Islet of Langerhans (tissue), 1 donor: Measurements from ENCODE around the gene HS3ST2.
"Not testable (repeated sequence)": the region's sequence is repeated elsewhere in the genome, so short reads cannot be mapped to it uniquely, and the experiment has no call there.

ENCODE experiments used
- FAIRE-seq: peaks from one replicate; lab custom pipeline; 2011; peaks lifted over from hg19 to GRCh38; lab: Jason Lieb, UNC

Gene HS3ST2

GRCh38 chr16:22879466-22879865 is 65.5 kb downstream of the HS3ST2 start:
- no peak for FAIRE-seq

GRCh38 chr16:22882981-22883380 is 69.0 kb downstream of the HS3ST2 start:
- FAIRE-seq: no peak

- no peak for FAIRE-seq
These were observed 72.0 kb downstream of the HS3ST2 start for GRCh38 chr16:22885951-22886350.

- FAIRE-seq: no peak
These were observed 73.0 kb downstream of the HS3ST2 start for GRCh38 chr16:22886927-22887326.

GRCh38 chr16:22887445-22887844 is 73.5 kb downstream of the HS3ST2 start:
- no peak for FAIRE-seq

GRCh38 chr16:22888791-22889190 is 74.8 kb downstream of the HS3ST2 start:
- FAIRE-seq: no peak

GRCh38 chr16:22890976-22891375 is 77.0 kb downstream of the HS3ST2 start:
- FAIRE-seq: no peak

- no peak for FAIRE-seq
These were observed 83.2 kb downstream of the HS3ST2 start for GRCh38 chr16:22897184-22897583.

GRCh38 chr16:22898131-22898530 is 84.2 kb downstream of the HS3ST2 start:
- FAIRE-seq: no peak

- no peak for FAIRE-seq
These were observed 84.9 kb downstream of the HS3ST2 start for GRCh38 chr16:22898874-22899348.

GRCh38 chr16:22899567-22899966 is 85.6 kb downstream of the HS3ST2 start:
- not testable (repeated sequence) for FAIRE-seq

GRCh38 chr16:22900863-22901262 is 86.9 kb downstream of the HS3ST2 start:
- FAIRE-seq: no peak

- no peak for FAIRE-seq
These were observed 87.6 kb downstream of the HS3ST2 start for GRCh38 chr16:22901563-22901962.

- no peak for FAIRE-seq
These were observed 89.8 kb downstream of the HS3ST2 start for GRCh38 chr16:22903716-22904115.

GRCh38 chr16:22912654-22913053 is 98.7 kb downstream of the HS3ST2 start:
- no peak for FAIRE-seq

- no peak for FAIRE-seq
These were observed 101.0 kb downstream of the HS3ST2 start for GRCh38 chr16:22915003-22915402.

GRCh38 chr16:22923491-22923890 is 109.5 kb downstream of the HS3ST2 start:
- FAIRE-seq: no peak

GRCh38 chr16:22924492-22924891 is 110.5 kb downstream of the HS3ST2 start:
- FAIRE-seq: peak; percentile 98

GRCh38 chr16:22926105-22926751 is 112.3 kb downstream of the HS3ST2 start:
- no peak for FAIRE-seq

GRCh38 chr16:22927306-22927705 is 113.3 kb downstream of the HS3ST2 start:
- FAIRE-seq: no peak

GRCh38 chr16:22928882-22929435 is 115.0 kb downstream of the HS3ST2 start:
- FAIRE-seq: no peak

GRCh38 chr16:22929461-22929860 is 115.5 kb downstream of the HS3ST2 start:
- FAIRE-seq: no peak

- no peak for FAIRE-seq
These were observed 118.2 kb downstream of the HS3ST2 start for GRCh38 chr16:22932032-22932771.

GRCh38 chr16:22933173-22933572 is 119.2 kb downstream of the HS3ST2 start:
- no peak for FAIRE-seq
